Upper lobe of left lung (tissue), 6 donors: Measurements from ENCODE around the gene OR2H2. TPM values are rescaled to one million over a fixed set of nuclear protein-coding genes. Genes with fewer than 3 reads are reported as not detected.

Source experiments
- ATAC-seq, 2 donors: fragments of 200-7000 bp; cut with Tn5 transposase; one replicate each; pipeline ENCODE4 v1.9.1; 2022; ENCODE audit warnings: mild to moderate bottlenecking in 2 of 2, moderate library complexity in 2 of 2; ENCODE audit not compliant: low FRiP score in 2 of 2
- DNase-seq, 2 donors: peaks; one replicate each; pipeline ENCODE4 v3.0.0-alpha.2; 2019 to 2020
- H3K27ac ChIP-seq, 4 donors: fragments of 200-600 bp; sonication (generic); one replicate each; pipeline ENCODE4 v1.5.1; 2016 to 2019
- H3K27me3 ChIP-seq, 4 donors: fragments of 200-600 bp; sonication (generic); one replicate each; pipeline ENCODE4 v1.5.1; 2017 to 2019
- H3K36me3 ChIP-seq, 4 donors: fragments of 200-600 bp; sonication (generic); one replicate each; pipeline ENCODE4 v1.5.1; 2016 to 2019
- H3K4me1 ChIP-seq, 4 donors: fragments of 200-600 bp; sonication (generic); one replicate each; pipeline ENCODE4 v1.5.1; 2018 to 2019
- H3K4me3 ChIP-seq, 4 donors: fragments of 200-600 bp; sonication (generic); one replicate each; pipeline ENCODE4 v1.5.1; 2017 to 2019; ENCODE audit warnings: mild to moderate bottlenecking in 2 of 4, moderate library complexity in 1 of 4
- H3K9me3 ChIP-seq, 4 donors: fragments of 200-600 bp; sonication (generic); one replicate each; pipeline ENCODE4 v1.5.1; 2018 to 2019
- CTCF ChIP-seq, 6 experiments: fragments of 450-650 bp in 4 of 6; fragments of 200-600 bp in 2 of 6; sonication (generic) in 2 of 6; IDR thresholded peaks; one replicate each; pipeline ENCODE4 v1.5.1; 2016 to 2019; ENCODE audit warnings: antibody characterized with exemption in 6 of 6
- EP300 ChIP-seq, 4 donors: sonication (generic); formaldehyde crosslinking; IDR thresholded peaks; one replicate each; pipeline ENCODE4 v1.5.1; 2017; ENCODE audit warnings: antibody characterized with exemption in 4 of 4, control low read depth in 2 of 4
- POLR2A ChIP-seq, 4 donors: fragments of 450-650 bp; IDR thresholded peaks; one replicate each; pipeline ENCODE4 v1.5.1; 2016 to 2017; ENCODE audit warnings: antibody characterized with exemption in 4 of 4, mild to moderate bottlenecking in 2 of 4
- POLR2AphosphoS5 ChIP-seq, 2 donors: sonication (generic); formaldehyde crosslinking; IDR thresholded peaks; one replicate each; pipeline ENCODE4 v1.5.1; 2017; ENCODE audit warnings: antibody characterized with exemption in 2 of 2
- WGBS, 2 donors: methylation state at CpG; one replicate each; pipeline ENCODE4 v1.1.5; 2017 to 2018; 5-methylcytosine and 5-hydroxymethylcytosine counted together
- total RNA-seq, 6 donors: library from RNA; depleted of rRNA in 4 of 6; stranded (reverse); fragments of >200 nt in 4 of 6; gene quantifications; one replicate each; pipeline versions ENCODE4 v1.1.0 to v1.2.1, GENCODE V29; 2016 to 2021
- donor health status: DM: no; HTN: no; CAD: no; lungs with moderate emphysema.
- donor health status: DM: no; HTN: yes; CAD: no; lungs with severe emphysema.

Gene OR2H2
- total RNA-seq, 6 donors from 2014 or later, result not detected

GRCh38 chr6:29598172-29598747, 13.3 kb downstream of the OR2H2 start:
- TF ChIP-seq POLR2A (IDR thresholded peaks at IDR 0.05) (no peak), POLR2AphosphoS5 (IDR thresholded peaks at IDR 0.05) (no peak), CTCF (IDR thresholded peaks at IDR 0.05) (no peak), EP300 (IDR thresholded peaks at IDR 0.05) (no peak)
- H3K27ac ChIP-seq, result no peak overlapping the region
- 41 to 53% methylated on average over 2 of the region's 2 CpGs for WGBS, 2 donors
- H3K4me1 ChIP-seq, result no peaks in the 10 kb centered on the region
- ATAC-seq (no peak), DNase-seq (no peak)
- H3K9me3 ChIP-seq, result no peaks in the 10 kb centered on the region
- peaks cover 0 to 19% (median 6%) of the 10 kb centered on the region in 4 donors for H3K36me3 ChIP-seq
- H3K4me3 ChIP-seq, result no peak overlapping the region
- no peaks in the 10 kb centered on the region for H3K27me3 ChIP-seq

- no peak overlapping the region for H3K27ac ChIP-seq
- no peaks in the 10 kb centered on the region for H3K27me3 ChIP-seq
- DNase-seq (no peak), ATAC-seq (no peak)
- H3K9me3 ChIP-seq, result no peaks in the 10 kb centered on the region
- 84% methylated on average over 12 of the region's 12 CpGs for WGBS, 2 donors
- H3K4me3 ChIP-seq, result no peak overlapping the region
- H3K4me1 ChIP-seq, result no peaks in the 10 kb centered on the region
- peaks cover 0 to 64% (median 32%) of the 10 kb centered on the region in 4 donors for H3K36me3 ChIP-seq
- TF ChIP-seq CTCF (IDR thresholded peaks at IDR 0.05) (no peak), POLR2AphosphoS5 (IDR thresholded peaks at IDR 0.05) (no peak), EP300 (IDR thresholded peaks at IDR 0.05) (no peak), POLR2A (IDR thresholded peaks at IDR 0.05) (no peak)
These were observed 17.8 kb downstream of the OR2H2 start for GRCh38 chr6:29602564-29603361.

GRCh38 chr6:29603456-29603855, 18.5 kb downstream of the OR2H2 start:
- H3K27me3 ChIP-seq, result no peaks in the 10 kb centered on the region
- peaks cover 0 to 71% (median 36%) of the 10 kb centered on the region in 4 donors for H3K36me3 ChIP-seq
- ATAC-seq (no peak), DNase-seq (peak in 1 of 2 donors; percentile 61)
- WGBS, 2 donors, result 88 to 96% methylated on average over 11 of the region's 11 CpGs
- no peak overlapping the region for H3K27ac ChIP-seq
- H3K9me3 ChIP-seq, result no peaks in the 10 kb centered on the region
- no peak for TF ChIP-seq POLR2AphosphoS5 (IDR thresholded peaks at IDR 0.05)
- no peak for TF ChIP-seq CTCF (IDR thresholded peaks at IDR 0.05)
- TF ChIP-seq POLR2A (IDR thresholded peaks at IDR 0.05), result no peak
- TF ChIP-seq EP300 (IDR thresholded peaks at IDR 0.05), result no peak
- H3K4me1 ChIP-seq, result no peaks in the 10 kb centered on the region
- H3K4me3 ChIP-seq, result no peak overlapping the region

GRCh38 chr6:29603930-29604329, 19.0 kb downstream of the OR2H2 start:
- 89 to 91% methylated on average over 2 of the region's 2 CpGs for WGBS, 2 donors
- Histone ChIP-seq H3K36me3 (peaks cover 0 to 76% (median 40%) of the 10 kb centered on the region in 4 donors), H3K27me3 (no peaks in the 10 kb centered on the region), H3K9me3 (no peaks in the 10 kb centered on the region), H3K4me1 (no peaks in the 10 kb centered on the region), H3K4me3 (no peak overlapping the region), H3K27ac (no peak overlapping the region)
- no peak for ATAC-seq
- DNase-seq, result no peak
- TF ChIP-seq POLR2AphosphoS5 (IDR thresholded peaks at IDR 0.05) (no peak), EP300 (IDR thresholded peaks at IDR 0.05) (no peak), CTCF (IDR thresholded peaks at IDR 0.05) (no peak), POLR2A (IDR thresholded peaks at IDR 0.05) (no peak)
